Measurements from ENCODE around the gene GNG2.

DNA sequence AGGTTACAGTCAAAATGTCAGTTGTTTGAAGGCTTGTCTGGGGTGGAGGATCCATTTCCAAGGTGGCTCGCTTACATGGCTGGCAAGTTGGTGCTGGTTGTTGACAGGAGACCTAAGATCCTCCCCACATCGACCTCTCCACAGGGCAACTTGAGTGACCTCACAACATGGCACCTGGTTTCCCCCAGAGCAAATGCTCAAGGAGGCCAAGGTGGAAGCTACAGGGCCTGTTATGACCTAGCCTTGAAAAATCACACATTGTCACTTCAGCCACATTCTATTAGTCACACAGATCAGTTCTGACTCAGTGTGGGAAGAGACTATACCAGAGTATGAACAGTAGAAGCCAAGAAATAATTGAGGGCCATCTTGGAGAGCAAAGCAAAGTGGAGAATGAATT lies 11.3 kb upstream of the GNG2 start:
- TF ChIP-seq, protein P1, sequence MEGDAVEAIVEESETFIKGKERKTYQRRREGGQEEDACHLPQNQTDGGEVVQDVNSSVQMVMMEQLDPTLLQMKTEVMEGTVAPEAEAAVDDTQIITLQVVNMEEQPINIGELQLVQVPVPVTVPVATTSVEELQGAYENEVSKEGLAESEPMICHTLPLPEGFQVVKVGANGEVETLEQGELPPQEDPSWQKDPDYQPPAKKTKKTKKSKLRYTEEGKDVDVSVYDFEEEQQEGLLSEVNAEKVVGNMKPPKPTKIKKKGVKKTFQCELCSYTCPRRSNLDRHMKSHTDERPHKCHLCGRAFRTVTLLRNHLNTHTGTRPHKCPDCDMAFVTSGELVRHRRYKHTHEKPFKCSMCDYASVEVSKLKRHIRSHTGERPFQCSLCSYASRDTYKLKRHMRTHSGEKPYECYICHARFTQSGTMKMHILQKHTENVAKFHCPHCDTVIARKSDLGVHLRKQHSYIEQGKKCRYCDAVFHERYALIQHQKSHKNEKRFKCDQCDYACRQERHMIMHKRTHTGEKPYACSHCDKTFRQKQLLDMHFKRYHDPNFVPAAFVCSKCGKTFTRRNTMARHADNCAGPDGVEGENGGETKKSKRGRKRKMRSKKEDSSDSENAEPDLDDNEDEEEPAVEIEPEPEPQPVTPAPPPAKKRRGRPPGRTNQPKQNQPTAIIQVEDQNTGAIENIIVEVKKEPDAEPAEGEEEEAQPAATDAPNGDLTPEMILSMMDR (IDR thresholded peaks at IDR 0.05; ENCODE audit: low read length), result no peak
- TF ChIP-seq EZH2 (optimal IDR thresholded peaks at IDR 0.05; ENCODE audit: low read depth, low read length), result no peak

All from MM.1S (cell line).